Measurements from ENCODE around the gene SORCS2. TPM values are rescaled to one million over a fixed set of nuclear protein-coding genes. Genes with fewer than 3 reads are reported as not detected.

SORCS2 gene
- total and polyA plus RNA-seq, 2 experiments from 2014 or later = 0.38 to 1.4 TPM

DNA sequence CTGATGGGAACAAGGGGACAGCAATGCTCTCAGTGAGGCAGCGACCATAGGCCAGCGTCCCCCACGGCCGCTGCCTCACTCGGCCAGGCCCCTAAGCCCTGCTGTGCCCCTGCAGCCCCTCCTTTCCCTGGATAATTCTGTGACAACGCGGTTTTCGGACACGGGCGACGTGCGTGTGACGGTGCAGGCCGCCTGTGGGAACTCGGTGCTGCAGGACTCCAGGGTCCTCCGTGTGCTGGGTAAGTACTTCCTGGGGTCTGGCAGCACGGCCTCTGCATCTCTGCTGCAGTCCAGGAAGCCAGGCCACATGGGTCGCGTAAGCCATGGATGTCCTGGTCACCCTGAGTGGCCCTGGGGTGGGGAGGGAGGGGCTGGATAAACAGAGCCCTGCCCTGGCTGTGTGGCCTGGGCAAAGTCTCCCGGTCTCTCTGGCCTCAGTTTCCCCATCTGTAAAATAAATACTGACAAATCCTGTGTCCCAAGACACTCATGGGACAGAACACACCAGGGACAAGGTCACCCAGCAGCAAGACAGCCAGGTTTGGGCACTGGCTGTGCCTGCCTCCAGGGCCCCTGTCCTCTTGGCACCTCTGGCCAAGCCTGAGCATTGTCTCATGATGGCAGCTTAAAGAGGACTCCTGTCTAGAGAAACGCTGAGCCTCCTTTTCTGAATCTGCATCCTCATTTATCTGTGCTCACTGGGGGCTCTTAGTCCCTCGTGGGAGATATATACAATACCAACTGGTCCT, 534.5 kb downstream of the SORCS2 start:
- H3K4me2 ChIP-seq (ENCODE audit: unreplicated experiment) = no peak overlapping the region
- no peak overlapping the region for H3K9ac ChIP-seq
- no peaks in the 10 kb centered on the region for H3F3A ChIP-seq (ENCODE audit: insufficient read depth)
- no peaks in the 10 kb centered on the region for H3K9me2 ChIP-seq (ENCODE audit: insufficient read depth)
- in situ Hi-C loops (cut with MboI) = no loop called here
- no peak overlapping the region for H3K4me3 ChIP-seq
- no peak overlapping the region for H3K27ac ChIP-seq
- no peaks in the 10 kb centered on the region for H4K20me1 ChIP-seq (ENCODE audit: insufficient read depth)
- 77% methylated on average over 21 to 22 of the region's 22 CpGs for WGBS, 2 experiments (ENCODE audit: low coverage in 1 of 2, low lambda C conversion rate in 2 of 2, missing lambda C conversion rate in 2 of 2)
- H3K36me3 ChIP-seq (ENCODE audit: low read depth) = no peaks in the 10 kb centered on the region
- peaks cover 3% of the 10 kb centered on the region; the same call in 1 of the 2 replicates for H3K4me1 ChIP-seq (ENCODE audit: insufficient read depth)
- TF ChIP-seq EZH2phosphoT487 (IDR thresholded peaks at IDR 0.05; ENCODE audit: insufficient read depth, low read depth) (no peak), EZH2 (IDR thresholded peaks at IDR 0.05; ENCODE audit: insufficient read depth, poor library complexity, severe bottlenecking) (no peak)
- no peaks in the 10 kb centered on the region for H3K27me3 ChIP-seq (replicated peaks; ENCODE audit: insufficient read depth)
- H3K9me3 ChIP-seq (ENCODE audit: low read depth) = no peaks in the 10 kb centered on the region
- DNase-seq = no peak
- H2AFZ ChIP-seq = no peak overlapping the region
- H3K79me2 ChIP-seq (ENCODE audit: insufficient read depth) = no peaks in the 10 kb centered on the region

DNA sequence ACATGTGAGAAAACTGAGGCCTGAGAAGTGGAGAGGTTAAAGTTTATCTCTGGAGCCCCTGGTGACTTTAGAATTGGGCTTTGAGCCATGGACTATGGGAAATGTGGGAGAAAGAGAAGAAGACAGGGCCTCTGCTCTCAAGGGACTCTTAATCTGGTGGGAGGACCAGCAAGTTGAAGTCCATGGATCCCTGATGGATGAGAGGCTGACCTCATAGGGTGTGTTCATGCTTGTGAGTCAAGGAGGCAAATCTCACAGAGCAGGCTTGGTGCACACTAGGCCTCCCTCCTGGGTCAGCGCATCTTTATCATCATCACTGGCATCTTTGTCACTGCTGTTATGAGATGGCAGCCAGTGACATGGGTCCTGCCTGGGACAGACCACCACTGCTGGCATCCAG, 535.4 kb downstream of the SORCS2 start:
- DNase-seq = peak; percentile 66
- no peak overlapping the region for H2AFZ ChIP-seq

DNA sequence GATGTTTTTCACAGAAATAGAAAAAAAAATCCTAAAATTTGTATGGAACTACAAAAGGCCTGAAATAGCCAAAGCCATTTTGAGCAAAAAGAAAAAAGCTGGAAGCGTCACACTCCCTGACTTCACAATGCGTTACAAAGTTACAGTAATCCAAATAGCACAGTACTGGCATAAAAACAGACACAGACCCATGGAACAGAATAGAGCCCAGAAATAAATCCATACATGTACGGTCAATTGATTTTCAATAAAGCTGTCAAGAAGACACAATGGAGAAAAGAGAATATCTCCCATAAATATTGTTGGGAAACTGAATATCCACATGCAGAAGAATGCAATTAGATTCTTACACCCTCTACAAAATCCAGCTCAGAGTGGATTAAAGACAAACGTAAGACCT, 539.1 kb downstream of the SORCS2 start:
- Histone ChIP-seq H4K20me1 (ENCODE audit: insufficient read depth) (no peaks in the 10 kb centered on the region), H3K9ac (no peak overlapping the region), H2AFZ (no peak overlapping the region), H3K4me2 (ENCODE audit: unreplicated experiment) (no peak overlapping the region), H3K4me1 (ENCODE audit: insufficient read depth) (no peaks in the 10 kb centered on the region), H3K9me3 (ENCODE audit: low read depth) (no peaks in the 10 kb centered on the region), H3K9me2 (ENCODE audit: insufficient read depth) (no peaks in the 10 kb centered on the region), H3F3A (ENCODE audit: insufficient read depth) (no peaks in the 10 kb centered on the region), H3K4me3 (no peak overlapping the region), H3K79me2 (ENCODE audit: insufficient read depth) (no peaks in the 10 kb centered on the region), H3K27ac (no peak overlapping the region), H3K27me3 (replicated peaks; ENCODE audit: insufficient read depth) (no peaks in the 10 kb centered on the region), H3K36me3 (ENCODE audit: low read depth) (no peaks in the 10 kb centered on the region)
- in situ Hi-C loops (cut with MboI) = no loop called here
- DNase-seq = no peak
- no peak for TF ChIP-seq EZH2 (IDR thresholded peaks at IDR 0.05; ENCODE audit: insufficient read depth, poor library complexity, severe bottlenecking)
- TF ChIP-seq EZH2phosphoT487 (IDR thresholded peaks at IDR 0.05; ENCODE audit: insufficient read depth, low read depth) = no peak
- WGBS, 2 experiments (ENCODE audit: low coverage in 1 of 2, low lambda C conversion rate in 2 of 2, missing lambda C conversion rate in 2 of 2) = 74 to 84% methylated on average over 4 of the region's 4 CpGs

More for the DNA sequence above, 535.4 kb downstream of the SORCS2 start:
- TF ChIP-seq EZH2phosphoT487 (IDR thresholded peaks at IDR 0.05; ENCODE audit: insufficient read depth, low read depth) (no peak), EZH2 (IDR thresholded peaks at IDR 0.05; ENCODE audit: insufficient read depth, poor library complexity, severe bottlenecking) (no peak)
- no peaks in the 10 kb centered on the region for H3K9me2 ChIP-seq (ENCODE audit: insufficient read depth)
- no peaks in the 10 kb centered on the region for H3K36me3 ChIP-seq (ENCODE audit: low read depth)
- H3K27me3 ChIP-seq (replicated peaks; ENCODE audit: insufficient read depth) = no peaks in the 10 kb centered on the region
- no peak overlapping the region for H3K9ac ChIP-seq
- H3K9me3 ChIP-seq (ENCODE audit: low read depth) = no peaks in the 10 kb centered on the region
- WGBS, 2 experiments (ENCODE audit: low coverage in 1 of 2, low lambda C conversion rate in 2 of 2, missing lambda C conversion rate in 2 of 2) = 88 to 91% methylated on average over 1 of the region's 1 CpG
- no peak overlapping the region for H3K4me3 ChIP-seq
- H3K79me2 ChIP-seq (ENCODE audit: insufficient read depth) = no peaks in the 10 kb centered on the region
- H3K27ac ChIP-seq = no peak overlapping the region
- H3K4me1 ChIP-seq (ENCODE audit: insufficient read depth) = peaks cover 3% of the 10 kb centered on the region; the same call in 1 of the 2 replicates
- in situ Hi-C loops (cut with MboI) = no loop called here
- H3K4me2 ChIP-seq (ENCODE audit: unreplicated experiment) = no peak overlapping the region
- no peaks in the 10 kb centered on the region for H4K20me1 ChIP-seq (ENCODE audit: insufficient read depth)
- H3F3A ChIP-seq (ENCODE audit: insufficient read depth) = no peaks in the 10 kb centered on the region

DNA sequence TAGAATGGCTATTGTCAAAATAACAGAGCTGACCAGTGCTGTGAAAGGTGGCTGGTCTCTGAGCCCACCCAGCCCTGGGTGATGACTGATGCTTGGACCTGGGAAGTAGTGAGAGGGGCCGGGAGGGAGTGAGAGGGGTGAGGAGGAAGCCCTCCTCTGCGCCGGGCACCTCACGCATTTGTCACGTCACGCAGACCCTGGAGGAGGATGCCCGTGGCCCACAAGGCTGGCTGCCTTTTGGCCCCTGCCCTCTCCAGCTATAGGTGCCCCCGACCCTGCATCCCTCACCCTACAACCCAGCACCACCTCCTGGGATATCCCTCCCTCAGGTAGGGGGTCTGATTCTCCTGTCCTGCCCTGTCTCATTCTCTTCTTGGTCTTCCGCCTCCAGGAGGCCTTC, 539.9 kb downstream of the SORCS2 start:
- Histone ChIP-seq H3K4me1 (ENCODE audit: insufficient read depth) (no peaks in the 10 kb centered on the region), H3K9ac (no peak overlapping the region), H3K27me3 (replicated peaks; ENCODE audit: insufficient read depth) (no peaks in the 10 kb centered on the region), H3K4me2 (ENCODE audit: unreplicated experiment) (no peak overlapping the region), H3K9me2 (ENCODE audit: insufficient read depth) (no peaks in the 10 kb centered on the region), H3K4me3 (no peak overlapping the region), H3K36me3 (ENCODE audit: low read depth) (no peaks in the 10 kb centered on the region), H3F3A (ENCODE audit: insufficient read depth) (no peaks in the 10 kb centered on the region), H3K9me3 (ENCODE audit: low read depth) (no peaks in the 10 kb centered on the region), H3K79me2 (ENCODE audit: insufficient read depth) (no peaks in the 10 kb centered on the region), H4K20me1 (ENCODE audit: insufficient read depth) (no peaks in the 10 kb centered on the region), H3K27ac (no peak overlapping the region), H2AFZ (no peak overlapping the region)
- in situ Hi-C loops (cut with MboI) = no loop called here
- TF ChIP-seq EZH2 (IDR thresholded peaks at IDR 0.05; ENCODE audit: insufficient read depth, poor library complexity, severe bottlenecking) = no peak
- no peak for TF ChIP-seq EZH2phosphoT487 (IDR thresholded peaks at IDR 0.05; ENCODE audit: insufficient read depth, low read depth)
- WGBS, 2 experiments (ENCODE audit: low coverage in 1 of 2, low lambda C conversion rate in 2 of 2, missing lambda C conversion rate in 2 of 2) = 83 to 85% methylated on average over 9 of the region's 9 CpGs
- no peak for DNase-seq

Measured in GM23248 (cell line).